ENCODE results near the gene ANKS1A.

Gene ANKS1A

GRCh38 chr6:34941421-34941820 is 52.4 kb downstream of the ANKS1A start:
- DNase-seq: no peak
- TF ChIP-seq GATA1 (IDR thresholded peaks at IDR 0.05; ENCODE audit: low read depth, low read length) (no peak), POLR2A (IDR thresholded peaks at IDR 0.05; ENCODE audit: low read length) (no peak)

- TF ChIP-seq POLR2A (IDR thresholded peaks at IDR 0.05; ENCODE audit: low read length) (no peak), GATA1 (IDR thresholded peaks at IDR 0.05; ENCODE audit: low read depth, low read length) (no peak)
Measured at GRCh38 chr6:34945317-34945716, 56.3 kb downstream of the ANKS1A start.

GRCh38 chr6:34947561-34947960 is 58.5 kb downstream of the ANKS1A start:
- DNase-seq: no peak
- no peak for TF ChIP-seq POLR2A (IDR thresholded peaks at IDR 0.05; ENCODE audit: low read length)
- TF ChIP-seq GATA1 (IDR thresholded peaks at IDR 0.05; ENCODE audit: low read depth, low read length): no peak

More at GRCh38 chr6:34945317-34945716, 56.3 kb downstream of the ANKS1A start:
- DNase-seq: no peak

GRCh38 chr6:34949636-34950035 is 60.6 kb downstream of the ANKS1A start:
- DNase-seq: no peak
- TF ChIP-seq POLR2A (IDR thresholded peaks at IDR 0.05; ENCODE audit: low read length) (no peak), GATA1 (IDR thresholded peaks at IDR 0.05; ENCODE audit: low read depth, low read length) (no peak)

GRCh38 chr6:34950849-34951248 is 61.8 kb downstream of the ANKS1A start:
- no peak for DNase-seq
- no peak for TF ChIP-seq POLR2A (IDR thresholded peaks at IDR 0.05; ENCODE audit: low read length)
- TF ChIP-seq GATA1 (IDR thresholded peaks at IDR 0.05; ENCODE audit: low read depth, low read length): no peak

GRCh38 chr6:34951731-34952130 is 62.7 kb downstream of the ANKS1A start:
- no peak for DNase-seq
- no peak for TF ChIP-seq POLR2A (IDR thresholded peaks at IDR 0.05; ENCODE audit: low read length)
- TF ChIP-seq GATA1 (IDR thresholded peaks at IDR 0.05; ENCODE audit: low read depth, low read length): no peak

- no peak for DNase-seq
- no peak for TF ChIP-seq POLR2A (IDR thresholded peaks at IDR 0.05; ENCODE audit: low read length)
- no peak for TF ChIP-seq GATA1 (IDR thresholded peaks at IDR 0.05; ENCODE audit: low read depth, low read length)
Measured at GRCh38 chr6:34953061-34954025, 64.3 kb downstream of the ANKS1A start.

GRCh38 chr6:34955442-34955841 is 66.4 kb downstream of the ANKS1A start:
- no peak for DNase-seq
- TF ChIP-seq GATA1 (IDR thresholded peaks at IDR 0.05; ENCODE audit: low read depth, low read length) (no peak), POLR2A (IDR thresholded peaks at IDR 0.05; ENCODE audit: low read length) (no peak)

- TF ChIP-seq POLR2A (IDR thresholded peaks at IDR 0.05; ENCODE audit: low read length) (no peak), GATA1 (IDR thresholded peaks at IDR 0.05; ENCODE audit: low read depth, low read length) (no peak)
- no peak for DNase-seq
Measured at GRCh38 chr6:34957231-34957783, 68.3 kb downstream of the ANKS1A start.

- TF ChIP-seq POLR2A (IDR thresholded peaks at IDR 0.05; ENCODE audit: low read length) (no peak), GATA1 (IDR thresholded peaks at IDR 0.05; ENCODE audit: low read depth, low read length) (no peak)
- no peak for DNase-seq
Measured at GRCh38 chr6:34958734-34959133, 69.7 kb downstream of the ANKS1A start.

GRCh38 chr6:34959224-34959623 is 70.2 kb downstream of the ANKS1A start:
- no peak for TF ChIP-seq POLR2A (IDR thresholded peaks at IDR 0.05; ENCODE audit: low read length)
- TF ChIP-seq GATA1 (IDR thresholded peaks at IDR 0.05; ENCODE audit: low read depth, low read length): no peak
- no peak for DNase-seq

- DNase-seq: no peak
- no peak for TF ChIP-seq POLR2A (IDR thresholded peaks at IDR 0.05; ENCODE audit: low read length)
- no peak for TF ChIP-seq GATA1 (IDR thresholded peaks at IDR 0.05; ENCODE audit: low read depth, low read length)
Measured at GRCh38 chr6:34961082-34961481, 72.0 kb downstream of the ANKS1A start.

- DNase-seq: no peak
- TF ChIP-seq GATA1 (IDR thresholded peaks at IDR 0.05; ENCODE audit: low read depth, low read length) (no peak), POLR2A (IDR thresholded peaks at IDR 0.05; ENCODE audit: low read length) (no peak)
Measured at GRCh38 chr6:34961574-34961973, 72.5 kb downstream of the ANKS1A start.

- no peak for DNase-seq
- TF ChIP-seq POLR2A (IDR thresholded peaks at IDR 0.05; ENCODE audit: low read length) (no peak), GATA1 (IDR thresholded peaks at IDR 0.05; ENCODE audit: low read depth, low read length) (no peak)
Measured at GRCh38 chr6:34964564-34964963, 75.5 kb downstream of the ANKS1A start.

- DNase-seq: no peak
- TF ChIP-seq POLR2A (IDR thresholded peaks at IDR 0.05; ENCODE audit: low read length) (no peak), GATA1 (IDR thresholded peaks at IDR 0.05; ENCODE audit: low read depth, low read length) (no peak)
Measured at GRCh38 chr6:34967461-34967860, 78.4 kb downstream of the ANKS1A start.
